Erythroblast (primary cell): Measurements from ENCODE around the gene ATRNL1.

Source experiments
- GATA1 ChIP-seq: IDR thresholded peaks from 2 replicates; pipeline ENCODE4 v1.6.1; 2011; ENCODE audit warnings: low read depth, mild to moderate bottlenecking, control low read depth, low read length, moderate library complexity
- POLR2A ChIP-seq: IDR thresholded peaks from 2 replicates; pipeline ENCODE4 v1.6.1; 2011; ENCODE audit warnings: mild to moderate bottlenecking, low read length

GRCh38 chr10:115379064-115379463, 285.9 kb downstream of the ATRNL1 start:
- TF ChIP-seq POLR2A (no peak), GATA1 (no peak)
